ENCODE results near the gene FOXJ3.
"Not testable (repeated sequence)": the region's sequence is repeated elsewhere in the genome, so short reads cannot be mapped to it uniquely, and the experiment has no call there.

The FOXJ3 gene

GRCh38 chr1:42259059-42259738, 75.8 kb downstream of the FOXJ3 start:
- DNase-seq (ENCODE audit: low read depth in 1 of 2, low spot score in 1 of 2): no peak

- no peak for DNase-seq (ENCODE audit: low read depth in 1 of 2, low spot score in 1 of 2)
Measured at GRCh38 chr1:42258218-42258617, 76.8 kb downstream of the FOXJ3 start.

GRCh38 chr1:42251042-42251441, 84.0 kb downstream of the FOXJ3 start:
- DNase-seq (ENCODE audit: low read depth in 1 of 2, low spot score in 1 of 2): no peak

GRCh38 chr1:42250164-42250563, 84.9 kb downstream of the FOXJ3 start:
- no peak for DNase-seq (ENCODE audit: low read depth in 1 of 2, low spot score in 1 of 2)

GRCh38 chr1:42240966-42241755, 93.9 kb downstream of the FOXJ3 start:
- no peak for DNase-seq (ENCODE audit: low read depth in 1 of 2, low spot score in 1 of 2)

- no peak for DNase-seq (ENCODE audit: low read depth in 1 of 2, low spot score in 1 of 2)
Measured at GRCh38 chr1:42239555-42239954, 95.5 kb downstream of the FOXJ3 start.

- no peak for DNase-seq (ENCODE audit: low read depth in 1 of 2, low spot score in 1 of 2)
Measured at GRCh38 chr1:42239041-42239440, 96.0 kb downstream of the FOXJ3 start.

GRCh38 chr1:42231253-42231652, 103.8 kb downstream of the FOXJ3 start:
- DNase-seq (ENCODE audit: low read depth in 1 of 2, low spot score in 1 of 2): no peak

GRCh38 chr1:42228938-42229337, 106.1 kb downstream of the FOXJ3 start:
- DNase-seq (ENCODE audit: low read depth in 1 of 2, low spot score in 1 of 2): no peak

- no peak for DNase-seq (ENCODE audit: low read depth in 1 of 2, low spot score in 1 of 2)
Measured at GRCh38 chr1:42223036-42223435, 112.0 kb downstream of the FOXJ3 start.

- DNase-seq (ENCODE audit: low read depth in 1 of 2, low spot score in 1 of 2): no peak
Measured at GRCh38 chr1:42221952-42222606, 113.0 kb downstream of the FOXJ3 start.

GRCh38 chr1:42221456-42221855, 113.6 kb downstream of the FOXJ3 start:
- DNase-seq (ENCODE audit: low read depth in 1 of 2, low spot score in 1 of 2): no peak

GRCh38 chr1:42219627-42220026, 115.4 kb downstream of the FOXJ3 start:
- DNase-seq (ENCODE audit: low read depth in 1 of 2, low spot score in 1 of 2): no peak

GRCh38 chr1:42214447-42214871, 120.6 kb downstream of the FOXJ3 start:
- no peak for DNase-seq (ENCODE audit: low read depth in 1 of 2, low spot score in 1 of 2)

GRCh38 chr1:42211224-42211623, 123.8 kb downstream of the FOXJ3 start:
- DNase-seq (ENCODE audit: low read depth in 1 of 2, low spot score in 1 of 2): no peak

GRCh38 chr1:42210421-42211133, 124.5 kb downstream of the FOXJ3 start:
- no peak for DNase-seq (ENCODE audit: low read depth in 1 of 2, low spot score in 1 of 2)

GRCh38 chr1:42209526-42210251, 125.3 kb downstream of the FOXJ3 start:
- no peak for DNase-seq (ENCODE audit: low read depth in 1 of 2, low spot score in 1 of 2)

- DNase-seq (ENCODE audit: low read depth in 1 of 2, low spot score in 1 of 2): not testable (repeated sequence)
Measured at GRCh38 chr1:42206930-42207329, 128.1 kb downstream of the FOXJ3 start.

GRCh38 chr1:42206164-42206563, 128.9 kb downstream of the FOXJ3 start:
- no peak for DNase-seq (ENCODE audit: low read depth in 1 of 2, low spot score in 1 of 2)

- no peak for DNase-seq (ENCODE audit: low read depth in 1 of 2, low spot score in 1 of 2)
Measured at GRCh38 chr1:42201986-42202385, 133.0 kb downstream of the FOXJ3 start.

- no peak for DNase-seq (ENCODE audit: low read depth in 1 of 2, low spot score in 1 of 2)
Measured at GRCh38 chr1:42198251-42198650, 136.8 kb downstream of the FOXJ3 start.

Data from activated CD4-positive, alpha-beta T cell treated with anti-CD3 and anti-CD28 coated beads, Interleukin-2, amount 50 U/mL, for 24 hours (primary cell).